CD4-positive, alpha-beta T cell treated with Interleukin-17A for 4 hours (primary cell): ENCODE measurements around the gene VAMP4.
A peak's percentile ranks its signal among the peaks of the same experiment; 100 is the strongest.
"Not testable (repeated sequence)": the region's sequence is repeated elsewhere in the genome, so short reads cannot be mapped to it uniquely, and the experiment has no call there.

Experiments
- DNase-seq: peaks from one replicate; pipeline ENCODE4 v3.0.0-alpha.2; 2020; ENCODE audit warnings: mixed read lengths

VAMP4 gene

DNA sequence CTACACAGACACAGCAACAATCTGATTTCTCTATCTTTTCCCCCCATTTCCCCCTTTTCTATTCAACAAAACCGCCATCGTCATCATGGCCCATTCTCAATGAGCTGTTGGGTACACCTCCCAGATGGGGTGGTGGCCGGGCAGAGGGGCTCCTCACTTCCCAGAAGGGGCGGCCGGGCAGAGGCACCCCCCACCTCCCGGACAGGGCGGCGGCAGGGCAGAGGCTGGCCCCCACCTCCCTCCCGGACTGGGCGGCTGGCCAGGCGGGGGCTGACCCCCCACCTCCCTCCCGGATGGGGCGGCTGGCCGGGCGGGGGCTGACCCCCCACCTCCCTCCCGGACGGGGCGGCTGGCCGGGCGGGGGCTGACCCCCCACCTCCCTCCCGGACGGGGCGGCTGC lies 48.3 kb downstream of the VAMP4 start:
- not testable (repeated sequence) for DNase-seq

DNA sequence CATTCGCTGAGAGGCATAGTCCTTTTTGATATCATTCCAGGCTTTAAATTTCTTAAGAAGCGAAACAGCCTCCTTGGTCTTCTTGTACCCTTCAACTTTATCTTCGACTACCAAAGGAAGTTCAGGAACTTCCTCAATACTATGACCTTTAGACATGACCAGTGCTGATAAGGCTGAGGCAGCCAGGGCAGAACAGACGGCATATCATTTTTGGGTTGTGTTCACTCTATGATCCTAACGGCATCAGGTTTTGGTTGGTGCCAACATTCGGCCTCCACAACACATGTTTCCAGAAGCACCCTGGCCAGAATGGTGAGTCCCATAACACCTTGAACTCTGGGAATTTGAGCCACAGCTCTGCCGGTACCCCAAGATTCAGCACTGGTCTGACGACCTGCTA lies 58.0 kb downstream of the VAMP4 start:
- no peak for DNase-seq

DNA sequence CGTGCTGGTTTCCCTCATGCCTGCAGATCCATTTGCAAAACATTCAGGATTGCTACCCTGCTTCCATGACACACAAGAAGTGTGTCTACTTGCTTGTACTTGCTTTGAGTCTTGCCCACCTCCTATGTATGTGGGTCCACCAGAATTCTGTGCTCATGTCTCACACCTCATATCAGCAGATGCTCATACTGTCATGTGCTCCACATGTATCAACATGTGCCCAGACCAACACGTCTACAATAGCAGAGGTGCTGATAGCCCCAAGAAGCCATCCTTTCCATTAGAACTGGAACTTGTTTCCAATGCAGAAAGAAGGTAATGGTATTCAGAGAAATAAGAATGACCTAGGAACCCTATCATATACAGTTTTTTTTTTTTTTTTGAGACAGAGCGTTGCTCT lies 61.5 kb downstream of the VAMP4 start:
- no peak for DNase-seq

DNA sequence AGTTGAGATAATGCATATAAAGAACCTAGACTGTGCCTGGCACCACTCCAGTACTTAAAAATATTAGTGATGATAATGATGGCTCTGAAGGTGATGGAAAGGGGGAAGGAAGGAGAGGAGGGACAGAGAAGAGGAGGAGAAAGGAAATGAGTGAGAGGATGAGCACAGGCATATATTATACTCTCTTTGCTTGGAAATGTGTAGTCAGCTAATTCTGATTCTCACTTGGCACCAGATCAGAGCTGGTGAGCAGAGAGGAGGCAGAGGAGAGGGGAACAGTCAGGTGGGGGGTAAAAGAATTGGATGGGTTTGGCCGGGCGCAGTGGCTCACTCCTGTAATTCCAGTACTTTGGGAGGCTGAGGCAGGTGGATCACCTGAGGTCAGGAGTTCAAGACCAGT lies 65.0 kb downstream of the VAMP4 start:
- DNase-seq: no peak

DNA sequence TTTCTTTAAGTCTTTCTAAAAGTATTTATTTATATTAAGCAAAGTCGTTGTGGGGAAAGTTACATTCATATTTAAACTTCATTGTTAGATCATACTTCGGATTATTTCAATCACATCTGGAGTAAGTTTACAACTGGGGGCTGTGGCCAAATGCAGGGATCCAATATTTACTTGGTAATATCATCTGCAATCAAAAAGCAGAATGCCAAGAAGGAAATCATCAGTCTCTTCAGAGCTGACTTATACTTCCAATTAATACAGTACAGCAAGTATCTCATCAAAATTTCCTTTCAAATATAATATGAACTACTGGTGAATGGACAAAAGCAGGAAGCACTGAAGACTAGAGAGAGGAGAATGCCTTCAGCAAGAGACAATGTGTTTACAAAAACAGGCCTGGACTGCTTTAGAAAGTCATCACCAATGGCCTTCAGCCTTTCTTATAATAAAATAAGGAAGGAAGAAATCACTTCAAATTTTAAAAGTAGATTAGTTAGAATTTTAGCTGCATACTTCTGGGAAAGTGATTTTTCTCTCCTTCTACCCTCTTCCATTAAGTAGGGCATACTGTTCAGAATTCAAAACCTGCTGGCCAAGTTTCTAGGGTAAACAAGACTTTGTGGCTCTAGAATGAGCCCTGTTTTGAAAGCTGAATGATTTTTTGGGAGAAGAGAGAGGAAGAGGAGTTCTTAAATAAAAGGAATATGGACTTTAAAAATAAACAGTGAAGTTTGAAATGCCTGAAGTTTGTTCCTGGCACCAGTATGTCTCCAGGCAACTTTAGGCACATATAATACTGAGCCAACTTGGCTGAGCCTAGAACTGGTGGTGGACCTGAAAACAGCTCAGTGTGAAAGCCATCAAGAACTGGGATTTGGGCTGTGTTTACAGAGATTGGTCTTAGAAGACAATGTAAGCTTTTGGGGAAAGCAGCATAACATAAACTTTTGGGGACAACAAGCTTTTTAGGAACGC lies 67.1 kb downstream of the VAMP4 start:
- DNase-seq: no peak

DNA sequence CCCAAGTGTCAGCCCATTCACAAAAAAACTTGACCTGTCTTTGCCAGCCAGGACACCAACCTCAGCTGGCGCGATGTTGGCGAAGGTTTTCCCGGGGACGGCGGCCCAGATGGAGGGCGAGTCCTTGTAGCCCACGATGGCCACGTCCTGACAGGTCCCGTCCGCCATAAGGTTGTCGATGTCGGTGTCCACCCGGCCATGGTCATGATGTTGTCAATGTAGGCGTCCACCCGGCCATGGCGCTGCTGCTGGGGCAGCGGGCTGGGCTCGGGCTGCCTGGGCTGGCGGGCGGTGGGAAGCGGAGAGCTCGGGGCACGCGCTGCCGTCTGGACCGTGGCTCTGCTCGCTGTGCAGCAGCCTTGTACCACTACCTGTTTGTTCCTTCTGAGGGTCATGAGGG lies 71.1 kb downstream of the VAMP4 start:
- no peak for DNase-seq

DNA sequence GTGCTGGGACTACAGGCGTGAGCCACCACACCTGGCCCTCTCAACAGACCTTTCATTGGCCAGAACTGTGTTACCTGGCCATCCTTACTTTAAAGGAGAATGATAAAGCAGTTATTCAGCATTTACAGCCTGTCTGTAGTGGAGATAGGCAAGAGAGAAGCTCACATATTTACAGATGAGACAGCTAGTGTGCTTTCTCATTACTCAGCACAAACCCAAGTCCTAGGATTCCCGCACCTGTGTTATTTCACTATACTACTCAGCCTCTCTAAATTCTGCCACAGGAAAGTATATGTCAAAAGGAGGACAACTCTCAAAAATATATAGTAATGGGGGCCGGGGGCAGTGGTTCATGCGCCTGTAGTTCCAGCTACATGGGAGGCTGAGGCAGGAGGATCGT lies 73.5 kb downstream of the VAMP4 start:
- no peak for DNase-seq

DNA sequence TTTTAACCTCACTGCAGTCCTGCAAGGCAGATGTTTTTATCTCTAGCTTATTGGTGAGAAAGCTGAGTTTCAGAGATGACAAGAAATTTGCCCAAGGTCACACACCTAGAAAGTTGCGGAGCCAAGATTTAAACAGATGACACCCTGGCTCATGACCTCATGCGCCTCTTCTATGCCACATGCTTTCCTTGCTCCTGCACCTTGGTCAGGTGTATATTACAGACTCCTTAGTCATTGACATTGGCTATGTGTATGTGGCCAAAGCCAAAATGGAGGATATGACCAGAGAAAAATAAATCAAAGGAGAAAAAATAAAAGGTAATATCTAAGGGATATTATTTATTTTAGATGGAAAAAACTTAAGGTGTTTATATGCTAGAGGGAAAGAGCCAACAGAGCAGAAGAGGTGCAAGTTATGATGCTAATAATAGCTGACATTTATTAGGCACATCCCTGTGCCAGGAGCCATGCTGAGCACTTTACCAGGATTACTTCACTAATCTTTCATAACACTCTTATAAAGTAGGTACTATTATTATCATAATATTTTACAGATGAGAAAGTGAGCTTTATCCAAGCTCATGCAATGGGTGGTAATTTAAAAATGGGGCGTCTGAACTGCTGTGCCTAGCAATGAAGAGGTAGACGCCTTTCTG lies 75.6 kb downstream of the VAMP4 start:
- DNase-seq: no peak

DNA sequence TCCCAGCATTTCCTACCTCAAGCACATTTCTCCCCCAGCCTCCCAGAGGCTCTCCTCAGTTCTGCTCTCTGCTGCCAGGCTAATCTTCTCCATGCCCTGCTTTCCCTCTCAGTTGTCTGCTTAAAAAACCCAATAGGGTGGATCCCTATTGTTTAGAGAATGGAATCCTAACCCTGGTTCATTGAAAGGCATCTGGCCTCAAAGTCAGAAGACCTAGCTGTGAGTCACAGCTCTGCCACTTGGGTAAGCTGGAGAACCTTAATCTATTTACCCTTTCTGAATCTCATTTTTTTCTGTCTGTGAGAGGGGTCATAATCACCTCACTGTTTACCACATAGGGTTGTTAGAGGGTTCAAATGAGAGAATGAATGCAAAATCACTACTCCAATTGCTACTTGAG lies 76.9 kb downstream of the VAMP4 start:
- no peak for DNase-seq

DNA sequence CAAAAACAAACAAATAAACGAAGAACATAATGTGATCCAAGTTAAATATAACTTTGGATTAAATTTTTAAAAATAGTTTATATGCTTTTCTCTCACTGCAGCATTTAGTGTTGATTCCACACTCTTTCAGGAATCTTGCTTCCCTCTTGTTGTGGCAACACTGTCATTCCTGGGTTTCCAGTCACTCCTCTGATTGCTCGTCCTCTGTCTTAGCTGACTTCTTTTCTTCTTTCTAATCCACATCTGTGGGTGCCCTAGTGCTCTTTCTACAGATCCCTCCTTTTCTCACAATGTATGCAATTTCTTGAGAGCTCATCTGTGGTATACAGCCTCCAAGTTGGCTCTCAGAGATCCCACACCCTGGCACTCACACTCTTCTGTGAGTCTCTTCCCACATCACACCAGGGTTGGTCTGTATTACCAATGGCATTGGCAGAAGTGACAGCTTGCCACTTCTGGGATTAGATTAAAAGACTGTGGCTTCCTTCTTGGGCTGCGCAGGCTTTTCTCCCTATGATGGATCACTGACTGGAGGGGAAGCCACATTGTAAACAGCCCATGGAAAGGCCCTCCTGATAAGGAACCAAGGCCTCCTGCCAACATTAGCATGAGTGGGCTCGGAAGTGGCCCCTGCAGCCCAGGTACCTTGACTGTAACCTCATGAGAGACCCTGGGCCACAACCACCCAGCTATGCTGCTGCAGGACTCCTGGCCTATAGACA lies 77.8 kb downstream of the VAMP4 start:
- DNase-seq: no peak

DNA sequence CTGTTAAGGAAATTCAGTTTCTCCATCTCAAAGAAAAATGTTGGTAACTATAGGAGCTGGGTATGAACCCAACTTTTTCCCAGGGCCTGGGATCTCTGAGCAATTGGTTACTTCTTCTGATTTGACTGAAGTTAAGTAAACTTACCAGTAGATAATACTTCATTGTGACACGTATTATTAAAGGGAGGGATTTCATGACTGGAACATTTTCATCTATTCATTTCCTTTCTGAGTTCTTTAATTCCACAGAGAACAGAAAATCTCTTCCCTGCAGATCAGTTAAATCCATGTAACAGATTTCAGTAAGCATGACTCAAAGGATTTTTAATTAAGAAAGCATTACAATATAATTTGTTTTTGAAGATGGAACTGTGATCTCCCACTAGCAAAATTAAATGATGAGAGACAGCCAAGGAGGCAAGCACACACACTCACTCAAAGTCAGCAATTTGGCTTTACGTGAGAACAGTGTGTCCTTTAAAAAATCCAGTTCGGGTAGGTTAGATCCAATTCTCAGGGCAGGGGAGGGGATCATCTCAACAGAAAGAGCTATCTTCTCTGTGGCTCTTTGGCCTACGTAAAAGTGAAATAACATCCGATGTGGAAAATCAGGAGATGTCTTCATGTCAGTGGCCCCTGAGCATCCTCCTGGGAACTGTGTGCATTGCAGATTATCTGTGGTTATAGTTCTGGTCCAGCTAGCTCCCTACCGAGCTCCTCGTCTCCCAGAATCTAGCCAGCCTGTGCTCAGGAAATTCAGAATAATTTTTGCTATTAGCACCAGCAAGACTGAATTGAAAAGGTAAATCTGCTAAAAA lies 78.6 kb downstream of the VAMP4 start:
- no peak for DNase-seq

DNA sequence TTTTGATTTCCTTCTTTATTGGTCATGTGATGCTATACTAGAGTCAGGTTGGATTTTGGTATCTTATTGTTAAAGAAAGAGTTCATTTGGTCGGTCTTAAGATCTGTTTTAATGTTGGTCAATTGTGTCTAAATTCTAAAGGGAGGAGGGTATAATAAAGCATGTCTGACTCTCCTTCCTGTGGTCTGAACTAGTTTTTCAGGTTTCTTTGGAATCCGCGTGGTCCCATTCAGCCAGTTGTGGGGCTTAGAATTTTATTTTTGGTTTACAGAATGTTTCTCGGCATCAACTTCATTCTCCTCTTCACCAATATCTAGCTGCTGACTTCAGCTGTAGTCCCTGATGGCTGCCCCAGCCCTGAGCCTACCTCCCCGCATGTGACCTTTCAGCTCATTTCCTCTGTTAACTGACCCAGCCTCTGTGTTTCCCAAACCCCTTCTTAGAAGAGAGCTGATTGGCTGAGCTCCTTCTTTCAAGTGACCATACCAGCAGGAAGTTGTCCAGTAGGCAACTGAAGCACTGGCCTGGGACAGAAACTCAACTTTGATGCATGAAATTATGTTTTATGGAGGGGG lies 80.7 kb downstream of the VAMP4 start:
- DNase-seq: no peak

DNA sequence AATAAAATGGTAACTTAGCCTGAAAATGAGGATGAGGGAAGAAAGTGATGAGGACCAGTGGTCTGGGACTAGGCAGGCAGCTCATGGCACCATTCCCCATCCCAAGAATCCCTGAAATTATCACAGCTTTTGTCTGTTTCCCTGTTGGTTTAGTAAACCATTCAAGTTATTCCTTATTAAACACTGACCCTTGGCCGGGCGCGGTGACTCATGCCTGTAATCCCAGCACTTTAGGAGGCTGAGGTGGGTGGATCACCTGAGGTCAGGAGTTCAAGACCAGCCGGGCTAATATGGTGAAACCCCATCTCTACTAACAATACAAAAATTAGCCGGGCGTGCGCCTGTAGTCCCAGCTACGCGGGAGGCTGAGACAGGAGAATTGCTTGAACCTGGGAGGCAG lies 85.7 kb downstream of the VAMP4 start:
- DNase-seq: not testable (repeated sequence)

DNA sequence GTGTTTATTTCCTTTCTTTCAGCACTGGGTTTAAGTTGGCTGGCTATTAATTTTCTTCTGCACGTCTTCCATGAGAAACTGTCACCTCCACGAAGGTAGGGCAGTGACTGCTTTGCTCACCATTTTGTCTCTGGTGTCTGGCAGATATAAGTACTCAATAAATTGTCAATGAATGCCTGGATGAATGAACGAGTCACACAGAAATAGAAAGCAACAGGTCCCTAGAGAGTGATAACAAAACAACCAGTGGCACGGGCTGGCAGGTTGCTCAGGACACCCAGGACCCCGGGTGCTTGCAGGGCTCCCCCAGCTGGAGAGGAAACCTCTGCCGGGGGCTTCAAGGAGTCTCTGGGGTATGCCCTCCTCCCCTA lies 86.1 kb downstream of the VAMP4 start:
- DNase-seq: no peak

DNA sequence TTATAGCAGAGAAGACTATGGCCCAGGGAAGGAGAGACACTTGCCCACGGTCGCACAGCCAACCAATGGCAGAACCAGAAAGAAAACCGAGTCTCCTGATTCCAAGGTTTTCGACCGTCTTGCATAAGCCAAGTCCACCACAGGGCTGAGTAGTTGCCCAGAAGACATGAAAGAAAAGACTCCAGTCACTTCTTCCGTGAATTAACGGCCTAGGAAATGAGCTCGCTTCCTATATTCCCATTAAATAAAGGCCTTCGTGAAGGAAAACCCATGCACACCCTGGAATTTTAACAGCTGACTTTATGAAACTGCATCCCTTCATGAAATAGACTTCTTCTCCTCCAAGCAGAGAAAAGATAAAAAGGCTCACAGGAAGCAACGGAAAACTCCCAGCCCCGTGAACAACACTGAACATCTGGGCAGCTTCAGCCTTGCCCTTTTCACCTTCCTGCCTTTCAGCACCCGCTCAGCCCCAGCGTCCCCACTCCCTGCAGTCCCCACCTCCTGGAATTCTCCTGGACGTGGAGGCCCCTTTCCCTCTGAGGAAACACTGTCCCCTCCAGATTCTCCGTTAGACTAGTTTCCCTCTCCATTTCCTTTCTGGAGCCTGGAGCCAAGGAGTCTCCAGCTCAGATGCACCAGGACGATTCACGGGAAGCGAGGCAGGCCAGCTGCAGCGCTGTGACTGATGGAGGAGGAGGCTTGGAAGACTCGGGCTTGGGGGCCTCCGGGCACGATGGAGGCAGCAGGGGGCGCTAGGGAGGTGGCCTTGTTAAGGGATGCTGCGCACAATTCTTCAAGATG lies 86.7 kb downstream of the VAMP4 start:
- peak; percentile 74 for DNase-seq

DNA sequence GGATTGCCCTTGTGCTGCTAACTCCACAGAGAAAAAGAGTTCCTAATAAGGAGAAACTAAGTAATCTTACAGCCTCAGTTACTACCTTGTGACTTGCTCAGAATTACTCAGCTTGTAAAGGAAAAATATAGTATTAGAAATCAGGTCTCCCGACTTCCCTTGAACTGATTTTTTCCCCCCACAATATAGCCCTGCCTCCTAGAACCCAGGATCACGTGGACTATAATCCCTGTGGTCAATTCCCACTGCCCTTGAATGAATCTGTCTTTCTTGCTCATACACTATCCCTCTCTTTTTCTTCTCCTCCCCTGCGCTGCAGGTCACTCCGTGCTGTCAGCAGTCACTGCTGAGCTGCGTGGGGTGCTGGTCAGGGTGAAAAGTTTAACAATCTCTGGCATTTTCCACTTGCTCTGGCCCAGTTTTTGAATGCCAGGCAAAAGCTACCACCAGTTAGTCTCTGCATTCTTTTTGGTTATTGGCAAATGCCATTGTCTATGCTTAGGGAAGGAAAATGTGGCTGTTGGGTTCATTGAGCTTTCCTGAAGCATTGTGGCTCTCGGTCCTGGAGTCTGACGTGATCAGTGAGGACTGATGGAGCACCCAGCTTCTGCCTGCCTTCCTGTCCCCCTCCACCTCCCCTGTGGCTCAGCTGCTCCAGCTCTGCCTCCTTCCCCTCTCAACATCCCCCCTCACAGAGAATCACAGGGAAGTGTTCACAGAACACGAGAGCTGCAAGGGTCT lies 87.5 kb downstream of the VAMP4 start:
- DNase-seq: no peak

DNA sequence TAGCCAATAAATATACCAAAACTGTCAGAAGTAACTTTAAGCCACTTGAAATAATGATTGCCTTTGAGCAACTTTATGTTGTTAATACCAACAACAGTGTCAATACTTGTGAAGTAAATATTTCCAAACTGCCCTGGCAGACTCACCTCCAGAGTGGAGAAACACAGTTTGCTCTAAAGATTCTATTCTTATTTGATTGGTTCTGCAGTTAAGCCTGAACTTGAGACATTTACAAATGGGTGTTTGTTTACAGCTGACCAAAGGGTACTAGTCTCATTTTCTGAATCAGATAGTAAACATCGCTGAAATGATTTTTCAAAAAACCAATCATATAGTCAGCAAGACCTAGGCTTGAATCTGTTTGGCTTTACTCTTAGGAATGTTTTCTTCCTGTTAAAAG lies 88.1 kb downstream of the VAMP4 start:
- no peak for DNase-seq

DNA sequence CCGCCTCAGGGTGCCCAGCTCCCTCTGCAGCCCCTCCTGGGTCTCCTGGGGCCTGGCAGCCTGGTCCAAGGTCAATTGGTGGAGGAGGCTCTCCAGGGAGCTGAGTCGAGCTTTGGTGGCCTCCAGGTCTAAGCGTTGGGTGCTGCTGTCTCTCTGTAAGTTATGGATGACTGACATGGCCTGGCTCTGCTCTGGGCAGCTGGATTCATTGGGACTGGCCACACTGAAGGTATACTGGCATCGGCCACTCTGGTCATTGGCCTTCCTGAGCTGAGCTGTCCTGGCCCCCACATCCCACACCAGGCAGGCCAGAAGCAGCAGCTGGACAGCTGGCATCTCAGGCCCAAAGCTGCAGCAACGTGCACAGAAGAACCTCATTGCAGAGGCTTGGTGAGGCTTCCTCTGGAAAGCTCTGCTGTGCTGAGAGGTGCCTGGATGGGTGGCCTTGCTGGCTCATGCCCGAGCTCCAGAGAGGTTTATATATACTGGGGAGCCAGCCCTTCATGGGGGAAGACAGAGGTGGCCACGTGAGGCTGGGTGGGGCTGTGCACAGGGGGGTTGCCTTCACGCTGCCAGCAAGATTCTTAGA lies 89.5 kb downstream of the VAMP4 start, which contains the start of gene MYOC:
Gene MYOC (minus strand): TSS at position 455 of the 589 bp plus-strand sequence. CDS start 77 bp downstream, at position 378.
- no peak for DNase-seq
